ENCODE measurements around the gene IFT88.

- TF ChIP-seq CTCF (IDR thresholded peaks at IDR 0.05; ENCODE audit: poor library complexity, severe bottlenecking) (no peak), POLR2AphosphoS5 (IDR thresholded peaks at IDR 0.05) (no peak), EP300 (conservative IDR thresholded peaks at IDR 0.05; ENCODE audit: poor library complexity, severe bottlenecking) (no peak), EZH2 (IDR thresholded peaks at IDR 0.05; ENCODE audit: borderline replicate concordance, insufficient read depth, low read length, poor library complexity, severe bottlenecking) (no peak), REST (IDR thresholded peaks at IDR 0.05; ENCODE audit: borderline replicate concordance) (no peak)
Observed at GRCh38 chr13:20547479-20547908, 19.5 kb upstream of the IFT88 start.
